Measurements from ENCODE around the gene ADCYAP1R1. TPM values are rescaled to one million over a fixed set of nuclear protein-coding genes. Genes with fewer than 3 reads are reported as not detected.

ADCYAP1R1 gene
- total RNA-seq, 1 experiment from 2014 or later, result 0.12 TPM

GRCh38 chr7:31029251-31030042 lies 22.7 kb upstream of the ADCYAP1R1 start:
- Histone ChIP-seq H3K9me2 (ENCODE audit: insufficient read depth) (no peaks in the 10 kb centered on the region), H3K27me3 (ENCODE audit: insufficient read depth, low read length) (peaks cover 5% of the 10 kb centered on the region; the same call in 1 of the 2 replicates), H3K4me2 (ENCODE audit: low read length) (no peak overlapping the region), H3K27ac (ENCODE audit: low read depth, low read length) (no peak overlapping the region), H3K4me1 (ENCODE audit: control insufficient read depth in 1 of 2, insufficient read depth in 2 of 2, low read length in 2 of 2) (no peaks in the 10 kb centered on the region), H4K20me1 (ENCODE audit: insufficient read depth) (no peaks in the 10 kb centered on the region), H3K9me3 (ENCODE audit: control insufficient read depth in 1 of 2, insufficient read depth in 1 of 2, low read depth in 1 of 2, low read length in 2 of 2) (no peaks in the 10 kb centered on the region), H3K36me3 (ENCODE audit: control insufficient read depth in 1 of 2, insufficient read depth in 2 of 2, low read length in 2 of 2) (no peaks in the 10 kb centered on the region), H3K79me2 (ENCODE audit: insufficient read depth, low read length) (no peaks in the 10 kb centered on the region), H2AFZ (ENCODE audit: low read depth, low read length, poor library complexity, severe bottlenecking) (no peak overlapping the region), H3K4me3 (replicated peaks in 1 of 2; ENCODE audit: low read depth in 1 of 2, low read length in 2 of 2) (no peak overlapping the region), H3K9ac (ENCODE audit: low read length) (no peak overlapping the region)
- CTCF ChIA-PET, result no interaction called here
- no peak for TF ChIP-seq CTCF (IDR thresholded peaks at IDR 0.05 in 2 of 3, conservative IDR thresholded peaks at IDR 0.05 in 1 of 3; ENCODE audit: borderline replicate concordance in 1 of 3, insufficient read depth in 1 of 3, low read depth in 2 of 3, low read length in 2 of 3)
- no peak for TF ChIP-seq YY1 (IDR thresholded peaks at IDR 0.05; ENCODE audit: extremely low read depth, insufficient replicate concordance, low read depth, low read length)
- no peak for TF ChIP-seq MAX (IDR thresholded peaks at IDR 0.05)
- no peak for TF ChIP-seq ELF1 (IDR thresholded peaks at IDR 0.05; ENCODE audit: borderline replicate concordance, low read depth)
- POLR2A ChIA-PET, result interaction anchor here (0.7 kb wide), 1 partner anchor 73 kb away, joined by 3 read pairs; no protein-coding TSS in a partner anchor
- intact Hi-C loops (cut with micrococcal nuclease), result no loop called here
- no TSS peak for BruUV-seq (replicated peaks)
- ATAC-seq (no peak), DNase-seq (ENCODE audit: low read depth, low spot score) (no peak)
- RAD21 ChIA-PET (ENCODE audit: low non-redundant PET in 1 of 2, low total read pairs in 2 of 2, uncharacterized antibody in 2 of 2, unreplicated experiment in 2 of 2), result no interaction called here

Measured in HCT116 (cell line).